ENCODE measurements around the gene UBE3B. TPM values are rescaled to one million over a fixed set of nuclear protein-coding genes. Genes with fewer than 3 reads are reported as not detected.

The UBE3B gene
- total RNA-seq, 1 experiment from 2014 or later: 38.4 TPM

DNA sequence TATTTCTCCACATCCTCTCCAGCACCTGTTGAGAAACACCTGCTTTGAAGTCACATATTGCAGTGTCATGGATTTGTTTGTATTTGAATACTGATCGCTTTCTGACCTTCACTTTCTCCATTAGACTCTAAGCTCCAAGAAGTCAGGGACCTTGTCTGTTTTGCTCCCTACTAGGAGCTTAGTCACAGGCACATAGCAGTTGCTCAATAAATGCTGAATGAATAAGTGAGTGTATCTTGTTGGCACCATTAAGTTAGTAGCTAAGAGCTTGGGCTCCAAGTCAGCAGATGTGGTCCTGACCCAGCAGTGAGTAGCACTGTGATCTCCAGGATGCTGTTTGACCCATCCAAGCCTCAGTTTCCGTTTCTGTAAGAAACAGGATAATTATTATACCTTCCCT is 106.3 kb downstream of the UBE3B start:
- no peaks in the 10 kb centered on the region for H3K27me3 ChIP-seq (replicated peaks; ENCODE audit: control insufficient read depth, insufficient read depth, low read length)
- peaks cover 3% of the 10 kb centered on the region for H3K4me1 Mint-ChIP-seq (ENCODE audit: low read depth, unreplicated experiment)
- no peak overlapping the region for H3K4me3 ChIP-seq (ENCODE audit: low read depth, low read length)
- no peak for DNase-seq
- H3K9me3 Mint-ChIP-seq (ENCODE audit: unreplicated experiment): no peaks in the 10 kb centered on the region
- ChIA-PET CTCF (interaction anchor here (1.7 kb wide), 1 partner anchor 14 kb away, joined by 5 read pairs; no protein-coding TSS in a partner anchor), POLR2A (no interaction called here)
- H3K9me3 ChIP-seq: no peaks in the 10 kb centered on the region
- no peaks in the 10 kb centered on the region for H3K4me1 ChIP-seq
- BruUV-seq (replicated peaks): no TSS peak
- H3K27me3 Mint-ChIP-seq (ENCODE audit: insufficient read depth, unreplicated experiment): no peaks in the 10 kb centered on the region
- TF ChIP-seq, protein P1, sequence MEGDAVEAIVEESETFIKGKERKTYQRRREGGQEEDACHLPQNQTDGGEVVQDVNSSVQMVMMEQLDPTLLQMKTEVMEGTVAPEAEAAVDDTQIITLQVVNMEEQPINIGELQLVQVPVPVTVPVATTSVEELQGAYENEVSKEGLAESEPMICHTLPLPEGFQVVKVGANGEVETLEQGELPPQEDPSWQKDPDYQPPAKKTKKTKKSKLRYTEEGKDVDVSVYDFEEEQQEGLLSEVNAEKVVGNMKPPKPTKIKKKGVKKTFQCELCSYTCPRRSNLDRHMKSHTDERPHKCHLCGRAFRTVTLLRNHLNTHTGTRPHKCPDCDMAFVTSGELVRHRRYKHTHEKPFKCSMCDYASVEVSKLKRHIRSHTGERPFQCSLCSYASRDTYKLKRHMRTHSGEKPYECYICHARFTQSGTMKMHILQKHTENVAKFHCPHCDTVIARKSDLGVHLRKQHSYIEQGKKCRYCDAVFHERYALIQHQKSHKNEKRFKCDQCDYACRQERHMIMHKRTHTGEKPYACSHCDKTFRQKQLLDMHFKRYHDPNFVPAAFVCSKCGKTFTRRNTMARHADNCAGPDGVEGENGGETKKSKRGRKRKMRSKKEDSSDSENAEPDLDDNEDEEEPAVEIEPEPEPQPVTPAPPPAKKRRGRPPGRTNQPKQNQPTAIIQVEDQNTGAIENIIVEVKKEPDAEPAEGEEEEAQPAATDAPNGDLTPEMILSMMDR (IDR thresholded peaks at IDR 0.05; ENCODE audit: insufficient read depth in 1 of 2, low read depth in 1 of 2, low read length in 1 of 2, severe bottlenecking in 1 of 2, unreplicated experiment in 1 of 2): no peak
- no peaks in the 10 kb centered on the region; the same call in 1 of the 2 replicates for H3K36me3 ChIP-seq (ENCODE audit: control insufficient read depth, insufficient read depth, low read length)
- H3K27ac Mint-ChIP-seq (ENCODE audit: unreplicated experiment): no peak overlapping the region
- intact Hi-C loops (cut with micrococcal nuclease; ENCODE audit: unreplicated experiment): no loop called here
- H3K4me3 Mint-ChIP-seq (ENCODE audit: unreplicated experiment): no peak overlapping the region
- no peaks in the 10 kb centered on the region for H3K36me3 Mint-ChIP-seq (ENCODE audit: insufficient read depth, unreplicated experiment)

Other genes with a start within 250 kb of the UBE3B start
- 0.49 and 0.95 TPM in 2 replicates for gene FOXN4, start 168.3 kb upstream of the UBE3B start, total RNA-seq (2022)
- gene MYO1H, start 129.7 kb upstream of the UBE3B start, total RNA-seq (2022): 0.18 TPM in 1 of 2 replicates, not detected in the other
- 40.2 and 41.5 TPM in 2 replicates for gene KCTD10, start 334 bp upstream of the UBE3B start, total RNA-seq (2022)
- gene MMAB, start 95.9 kb downstream of the UBE3B start, total RNA-seq (2022): 42.3 and 48.9 TPM in 2 replicates
- gene MVK, start 96.2 kb downstream of the UBE3B start, total RNA-seq (2022): 28.4 and 28.9 TPM in 2 replicates
- 17.4 and 18.0 TPM in 2 replicates for gene FAM222A, start 236.2 kb downstream of the UBE3B start, total RNA-seq (2022)

All from Caco-2 (cell line).